ENCODE measurements around the gene MAZ. TPM values are rescaled to one million over a fixed set of nuclear protein-coding genes. Genes with fewer than 3 reads are reported as not detected.

MAZ gene
- total and polyA plus RNA-seq, 2 of the 13 experiments (the other 11 are each of a cell fraction or from before 2014, with no cell fraction given) = 203 to 277 TPM

DNA sequence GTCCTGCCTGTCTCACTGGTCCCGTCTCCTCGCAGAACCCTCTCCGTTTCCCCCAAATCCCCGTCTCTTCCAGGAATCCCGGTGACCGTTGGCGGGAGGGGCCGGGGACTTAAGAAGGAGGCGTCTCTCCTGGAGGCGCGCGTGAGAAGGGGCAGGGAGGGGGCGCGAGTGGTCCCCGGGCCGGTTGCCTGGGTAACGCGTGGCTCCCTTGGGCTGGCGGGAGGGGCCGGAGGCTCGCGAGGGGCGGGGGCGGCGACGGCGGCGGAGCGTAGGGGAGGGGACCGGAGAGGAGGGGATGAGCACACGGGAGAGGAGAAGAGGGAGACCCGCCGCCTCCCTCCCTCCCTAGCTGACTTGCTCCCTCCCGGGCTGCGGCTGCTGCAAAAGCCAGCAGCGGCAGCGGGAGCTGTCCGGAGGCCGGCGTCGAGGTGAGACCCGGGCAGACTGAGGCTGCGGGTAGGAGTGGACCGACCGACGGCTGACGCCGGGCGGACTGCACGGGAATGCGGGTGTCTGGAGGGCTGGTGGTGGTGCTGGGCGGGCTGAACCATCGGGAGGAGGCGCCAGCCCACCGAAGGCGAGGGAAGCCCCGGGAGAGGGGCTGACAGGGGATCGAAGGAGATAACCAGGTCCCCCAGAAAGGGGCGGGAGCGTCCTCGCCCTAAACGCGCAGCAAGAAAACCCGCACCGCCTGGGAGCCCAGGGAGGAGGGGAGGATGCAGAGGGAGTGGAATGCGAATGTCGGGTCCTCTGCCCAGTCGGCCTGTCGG lies 5.8 kb downstream of the MAZ start, which contains the start of gene PRRT2 (continued):
- TF ChIP-seq ZBTB38 (CRISPR knock-in tag; IDR thresholded peaks at IDR 0.05) (no peak), ZNF75D (CRISPR knock-in tag; IDR thresholded peaks at IDR 0.05; ENCODE audit: borderline replicate concordance) (no peak), ZNF160 (CRISPR knock-in tag; IDR thresholded peaks at IDR 0.05) (no peak), ZNF441 (CRISPR knock-in tag; IDR thresholded peaks at IDR 0.05; ENCODE audit: borderline replicate concordance) (0 out of 2 replicates have a peak, but pooled peaks have one; percentile 55), ELF3 (CRISPR knock-in tag; IDR thresholded peaks at IDR 0.05) (0 out of 2 replicates have a peak, but pooled peaks have one; percentile 9), ZNF101 (CRISPR knock-in tag; IDR thresholded peaks at IDR 0.05; ENCODE audit: borderline replicate concordance, low read depth) (no peak), ZZZ3 (CRISPR knock-in tag; IDR thresholded peaks at IDR 0.05; ENCODE audit: borderline replicate concordance) (no peak), KLF11 (CRISPR knock-in tag; IDR thresholded peaks at IDR 0.05) (no peak), ZNF367 (CRISPR knock-in tag; IDR thresholded peaks at IDR 0.05; ENCODE audit: borderline replicate concordance) (no peak), KLF12 (CRISPR knock-in tag; IDR thresholded peaks at IDR 0.05; ENCODE audit: borderline replicate concordance) (no peak), NFKB2 (CRISPR knock-in tag; IDR thresholded peaks at IDR 0.05; ENCODE audit: borderline replicate concordance) (no peak), ZNF672 (CRISPR knock-in tag; IDR thresholded peaks at IDR 0.05) (0 out of 2 replicates have a peak, but pooled peaks have one; percentile 49), SRSF1 (optimal IDR thresholded peaks at IDR 0.05; ENCODE audit: low read depth, low read length) (no peak), PHB2 (IDR thresholded peaks at IDR 0.05; ENCODE audit: partially characterized antibody) (no peak)
- TF ChIP-seq, protein P1, sequence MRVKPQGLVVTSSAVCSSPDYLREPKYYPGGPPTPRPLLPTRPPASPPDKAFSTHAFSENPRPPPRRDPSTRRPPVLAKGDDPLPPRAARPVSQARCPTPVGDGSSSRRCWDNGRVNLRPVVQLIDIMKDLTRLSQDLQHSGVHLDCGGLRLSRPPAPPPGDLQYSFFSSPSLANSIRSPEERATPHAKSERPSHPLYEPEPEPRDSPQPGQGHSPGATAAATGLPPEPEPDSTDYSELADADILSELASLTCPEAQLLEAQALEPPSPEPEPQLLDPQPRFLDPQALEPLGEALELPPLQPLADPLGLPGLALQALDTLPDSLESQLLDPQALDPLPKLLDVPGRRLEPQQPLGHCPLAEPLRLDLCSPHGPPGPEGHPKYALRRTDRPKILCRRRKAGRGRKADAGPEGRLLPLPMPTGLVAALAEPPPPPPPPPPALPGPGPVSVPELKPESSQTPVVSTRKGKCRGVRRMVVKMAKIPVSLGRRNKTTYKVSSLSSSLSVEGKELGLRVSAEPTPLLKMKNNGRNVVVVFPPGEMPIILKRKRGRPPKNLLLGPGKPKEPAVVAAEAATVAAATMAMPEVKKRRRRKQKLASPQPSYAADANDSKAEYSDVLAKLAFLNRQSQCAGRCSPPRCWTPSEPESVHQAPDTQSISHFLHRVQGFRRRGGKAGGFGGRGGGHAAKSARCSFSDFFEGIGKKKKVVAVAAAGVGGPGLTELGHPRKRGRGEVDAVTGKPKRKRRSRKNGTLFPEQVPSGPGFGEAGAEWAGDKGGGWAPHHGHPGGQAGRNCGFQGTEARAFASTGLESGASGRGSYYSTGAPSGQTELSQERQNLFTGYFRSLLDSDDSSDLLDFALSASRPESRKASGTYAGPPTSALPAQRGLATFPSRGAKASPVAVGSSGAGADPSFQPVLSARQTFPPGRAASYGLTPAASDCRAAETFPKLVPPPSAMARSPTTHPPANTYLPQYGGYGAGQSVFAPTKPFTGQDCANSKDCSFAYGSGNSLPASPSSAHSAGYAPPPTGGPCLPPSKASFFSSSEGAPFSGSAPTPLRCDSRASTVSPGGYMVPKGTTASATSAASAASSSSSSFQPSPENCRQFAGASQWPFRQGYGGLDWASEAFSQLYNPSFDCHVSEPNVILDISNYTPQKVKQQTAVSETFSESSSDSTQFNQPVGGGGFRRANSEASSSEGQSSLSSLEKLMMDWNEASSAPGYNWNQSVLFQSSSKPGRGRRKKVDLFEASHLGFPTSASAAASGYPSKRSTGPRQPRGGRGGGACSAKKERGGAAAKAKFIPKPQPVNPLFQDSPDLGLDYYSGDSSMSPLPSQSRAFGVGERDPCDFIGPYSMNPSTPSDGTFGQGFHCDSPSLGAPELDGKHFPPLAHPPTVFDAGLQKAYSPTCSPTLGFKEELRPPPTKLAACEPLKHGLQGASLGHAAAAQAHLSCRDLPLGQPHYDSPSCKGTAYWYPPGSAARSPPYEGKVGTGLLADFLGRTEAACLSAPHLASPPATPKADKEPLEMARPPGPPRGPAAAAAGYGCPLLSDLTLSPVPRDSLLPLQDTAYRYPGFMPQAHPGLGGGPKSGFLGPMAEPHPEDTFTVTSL (CRISPR knock-in tag; IDR thresholded peaks at IDR 0.05; ENCODE audit: borderline replicate concordance) = 0 out of 2 replicates have a peak, but pooled peaks have one; percentile 1
- TF ChIP-seq, protein P2, sequence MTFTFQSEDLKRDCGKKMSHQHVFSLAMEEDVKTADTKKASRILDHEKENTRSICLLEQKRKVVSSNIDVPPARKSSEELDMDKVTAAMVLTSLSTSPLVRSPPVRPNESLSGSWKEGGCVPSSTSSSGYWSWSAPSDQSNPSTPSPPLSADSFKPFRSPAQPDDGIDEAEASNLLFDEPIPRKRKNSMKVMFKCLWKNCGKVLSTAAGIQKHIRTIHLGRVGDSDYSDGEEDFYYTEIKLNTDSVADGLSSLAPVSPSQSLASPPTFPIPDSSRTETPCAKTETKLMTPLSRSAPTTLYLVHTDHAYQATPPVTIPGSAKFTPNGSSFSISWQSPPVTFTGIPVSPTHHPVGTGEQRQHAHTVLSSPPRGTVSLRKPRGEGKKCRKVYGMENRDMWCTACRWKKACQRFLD (CRISPR knock-in tag; IDR thresholded peaks at IDR 0.05; ENCODE audit: borderline replicate concordance) = 0 out of 2 replicates have a peak, but pooled peaks have one; percentile 10
- TF ChIP-seq, protein P3, sequence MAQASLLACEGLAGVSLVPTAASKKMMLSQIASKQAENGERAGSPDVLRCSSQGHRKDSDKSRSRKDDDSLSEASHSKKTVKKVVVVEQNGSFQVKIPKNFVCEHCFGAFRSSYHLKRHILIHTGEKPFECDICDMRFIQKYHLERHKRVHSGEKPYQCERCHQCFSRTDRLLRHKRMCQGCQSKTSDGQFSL (CRISPR knock-in tag; IDR thresholded peaks at IDR 0.05) = no peak
- TF ChIP-seq, protein P4, sequence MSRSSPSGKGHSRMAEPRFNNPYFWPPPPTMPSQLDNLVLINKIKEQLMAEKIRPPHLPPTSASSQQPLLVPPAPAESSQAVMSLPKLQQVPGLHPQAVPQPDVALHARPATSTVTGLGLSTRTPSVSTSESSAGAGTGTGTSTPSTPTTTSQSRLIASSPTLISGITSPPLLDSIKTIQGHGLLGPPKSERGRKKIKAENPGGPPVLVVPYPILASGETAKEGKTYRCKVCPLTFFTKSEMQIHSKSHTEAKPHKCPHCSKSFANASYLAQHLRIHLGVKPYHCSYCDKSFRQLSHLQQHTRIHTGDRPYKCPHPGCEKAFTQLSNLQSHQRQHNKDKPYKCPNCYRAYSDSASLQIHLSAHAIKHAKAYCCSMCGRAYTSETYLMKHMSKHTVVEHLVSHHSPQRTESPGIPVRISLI (CRISPR knock-in tag; IDR thresholded peaks at IDR 0.05; ENCODE audit: borderline replicate concordance) = no peak

All from HepG2 (cell line).